ENCODE data around the gene ARHGEF7. TPM values are rescaled to one million over a fixed set of nuclear protein-coding genes. Genes with fewer than 3 reads are reported as not detected.

The ARHGEF7 gene
- polyA plus RNA-seq, 1 donor (not counting 4 experiments of a cell fraction or from before 2014, with no cell fraction given), result 25.2 TPM

- H3K4me1 ChIP-seq (ENCODE audit: control insufficient read depth, extremely low read depth, insufficient read depth, low read length), result no peaks in the 10 kb centered on the region
- no peaks in the 10 kb centered on the region for H3K9me3 ChIP-seq (ENCODE audit: control insufficient read depth, low read depth, low read length)
- FAIRE-seq, result no peak
- no peak overlapping the region for H3K9ac ChIP-seq (ENCODE audit: control insufficient read depth, extremely low read depth, insufficient read depth, low read length)
- no peak for DNase-seq (ENCODE audit: low read depth, low spot score)
- H3K4me3 ChIP-seq (ENCODE audit: control insufficient read depth in 2 of 3, extremely low read depth in 1 of 3, insufficient read depth in 2 of 3, low read depth in 1 of 3, low read length in 3 of 3), result no peak overlapping the region
- no peak for TF ChIP-seq EZH2 (IDR thresholded peaks at IDR 0.05; ENCODE audit: low read length)
- TF ChIP-seq CTCF (optimal IDR thresholded peaks at IDR 0.05 in 1 of 3, IDR thresholded peaks at IDR 0.05 in 1 of 3, conservative IDR thresholded peaks at IDR 0.05 in 1 of 3; ENCODE audit: extremely low read depth in 1 of 3, insufficient read depth in 2 of 3, low read length in 3 of 3), result no peak
- no peaks in the 10 kb centered on the region for H3K9me1 ChIP-seq (ENCODE audit: control insufficient read depth, extremely low read depth, insufficient read depth, low read length)
- H3K27ac ChIP-seq (ENCODE audit: control insufficient read depth, insufficient read depth, low read length), result no peak overlapping the region
- no peaks in the 10 kb centered on the region for H3K79me2 ChIP-seq (ENCODE audit: control insufficient read depth, insufficient read depth, low read length)
- no peaks in the 10 kb centered on the region for H4K20me1 ChIP-seq (ENCODE audit: control insufficient read depth, extremely low read depth, insufficient read depth, low read length)
- H3K4me2 ChIP-seq (ENCODE audit: control insufficient read depth, extremely low read depth, insufficient read depth, low read depth, low read length), result no peak overlapping the region
- H2AFZ ChIP-seq (ENCODE audit: control insufficient read depth, low read length), result no peak overlapping the region
- dilution Hi-C loops (cut with MboI; ENCODE audit: extremely low pct_ligation_motif_present, low sequenced_read_pairs), result no loop called here
- no peaks in the 10 kb centered on the region for H3K27me3 ChIP-seq (ENCODE audit: control insufficient read depth, extremely low read depth, insufficient read depth, low read length)
- peaks cover 4 to 8% of the 10 kb centered on the region in 2 experiments for H3K36me3 ChIP-seq (ENCODE audit: control insufficient read depth in 2 of 2, extremely low read depth in 1 of 2, insufficient read depth in 2 of 2, low read length in 2 of 2)
These were observed 134.7 kb downstream of the ARHGEF7 start for GRCh38 chr13:111249637-111250360.

- Histone ChIP-seq H3K9me1 (ENCODE audit: control insufficient read depth, extremely low read depth, insufficient read depth, low read length) (no peaks in the 10 kb centered on the region), H3K36me3 (ENCODE audit: control insufficient read depth in 2 of 2, extremely low read depth in 1 of 2, insufficient read depth in 2 of 2, low read length in 2 of 2) (peaks cover 4 to 6% of the 10 kb centered on the region in 2 experiments), H3K4me3 (ENCODE audit: control insufficient read depth in 2 of 3, extremely low read depth in 1 of 3, insufficient read depth in 2 of 3, low read depth in 1 of 3, low read length in 3 of 3) (no peak overlapping the region), H3K27ac (ENCODE audit: control insufficient read depth, insufficient read depth, low read length) (no peak overlapping the region), H3K27me3 (ENCODE audit: control insufficient read depth, extremely low read depth, insufficient read depth, low read length) (no peaks in the 10 kb centered on the region), H2AFZ (ENCODE audit: control insufficient read depth, low read length) (no peak overlapping the region), H3K4me1 (ENCODE audit: control insufficient read depth, extremely low read depth, insufficient read depth, low read length) (no peaks in the 10 kb centered on the region), H4K20me1 (ENCODE audit: control insufficient read depth, extremely low read depth, insufficient read depth, low read length) (peaks cover 2% of the 10 kb centered on the region), H3K9me3 (ENCODE audit: control insufficient read depth, low read depth, low read length) (no peaks in the 10 kb centered on the region), H3K4me2 (ENCODE audit: control insufficient read depth, extremely low read depth, insufficient read depth, low read depth, low read length) (no peak overlapping the region), H3K9ac (ENCODE audit: control insufficient read depth, extremely low read depth, insufficient read depth, low read length) (no peak overlapping the region), H3K79me2 (ENCODE audit: control insufficient read depth, insufficient read depth, low read length) (no peaks in the 10 kb centered on the region)
- DNase-seq (ENCODE audit: low read depth, low spot score) (no peak), FAIRE-seq (no peak)
- TF ChIP-seq EZH2 (IDR thresholded peaks at IDR 0.05; ENCODE audit: low read length) (no peak), CTCF (optimal IDR thresholded peaks at IDR 0.05 in 1 of 3, IDR thresholded peaks at IDR 0.05 in 1 of 3, conservative IDR thresholded peaks at IDR 0.05 in 1 of 3; ENCODE audit: extremely low read depth in 1 of 3, insufficient read depth in 2 of 3, low read length in 3 of 3) (no peak)
- dilution Hi-C loops (cut with MboI; ENCODE audit: extremely low pct_ligation_motif_present, low sequenced_read_pairs), result no loop called here
These were observed 136.7 kb downstream of the ARHGEF7 start for GRCh38 chr13:111251646-111252445.
